ENCODE measurements around the gene SFR1.

GRCh38 chr10:104085801-104086400 lies 36.1 kb upstream of the SFR1 start, which contains the start of gene COL17A1:
- TF ChIP-seq POLR2A (IDR thresholded peaks at IDR 0.05) (no peak), CTCF (IDR thresholded peaks at IDR 0.05) (no peak)
